Panc1 (cell line): ENCODE data around the gene IGFN1. TPM values are rescaled to one million over a fixed set of nuclear protein-coding genes. Genes with fewer than 3 reads are reported as not detected.

Experiments used
- ATAC-seq: fragments of 200-7000 bp; cut with Tn5 transposase; 2 replicates; pipeline ENCODE4 v1.9.1; 2020; ENCODE audit warnings: mild to moderate bottlenecking, moderate library complexity
- BruUV-seq: library from RNA; stranded (reverse); fragments of 400-500 nt; replicated peaks from 2 replicates; lab custom pipeline; 2021; lab: Mats Ljungman, UMichigan
- CTCF ChIA-PET: fragments of 300-600 bp; sonication (Branson Sonifier 250); formaldehyde crosslinking; loops from one replicate; lab custom pipeline; 2022; ENCODE audit warnings: antibody characterized with exemption; lab: Charles Lee
- POLR2A ChIA-PET: fragments of 300-600 bp; sonication (Branson Sonifier 250); formaldehyde crosslinking; loops from one replicate; lab custom pipeline; 2022; ENCODE audit warnings: antibody characterized with exemption; lab: Charles Lee
- DNase-seq: peaks from one replicate; pipeline ENCODE4 v3.0.0-alpha.2; 2010; ENCODE audit warnings: low read depth, low spot score
- H3K27ac ChIP-seq: 2 replicates; pipeline ENCODE4 v1.5.1; 2011; ENCODE audit warnings: mild to moderate bottlenecking, low read length, inconsistent platforms
- H3K27me3 ChIP-seq: fragments of 200-500 bp; sonication (Bioruptor generic); 2 replicates; pipeline ENCODE4 v1.6.0; 2014; ENCODE audit warnings: low read length, inconsistent platforms; ENCODE audit not compliant: control insufficient read depth, insufficient read depth
- H3K36me3 ChIP-seq: fragments of 200-500 bp; sonication (Bioruptor generic); 2 replicates; pipeline ENCODE4 v1.5.1; 2014; ENCODE audit warnings: inconsistent platforms, mild to moderate bottlenecking, low read length, moderate library complexity; ENCODE audit not compliant: control insufficient read depth, insufficient read depth
- H3K4me1 ChIP-seq: 2 replicates; pipeline ENCODE4 v1.5.1; 2011; ENCODE audit warnings: inconsistent platforms, mild to moderate bottlenecking, low read length, moderate library complexity; ENCODE audit not compliant: control insufficient read depth, insufficient read depth
- H3K4me3 ChIP-seq, 2 experiments: 2 replicates each; pipeline ENCODE4 v1.5.1; 2011 to 2012; ENCODE audit warnings: low read depth in 2 of 2, low read length in 2 of 2, mild to moderate bottlenecking in 2 of 2, inconsistent platforms in 1 of 2, moderate library complexity in 1 of 2
- H3K9me3 ChIP-seq: fragments of 200-500 bp; sonication (Bioruptor generic); 2 replicates; pipeline ENCODE4 v1.5.1; 2014; ENCODE audit warnings: low read depth, mild to moderate bottlenecking, inconsistent platforms, low read length, moderate library complexity; ENCODE audit not compliant: control insufficient read depth, insufficient read depth
- CTCF ChIP-seq: fragments of 450-650 bp; IDR thresholded peaks from 2 replicates; pipeline ENCODE4 v1.5.1; 2017; ENCODE audit warnings: mild to moderate bottlenecking
- POLR2AphosphoS5 ChIP-seq: IDR thresholded peaks from 2 replicates; pipeline ENCODE4 v1.6.1; 2012; ENCODE audit warnings: mild to moderate bottlenecking, low read depth, low read length, moderate library complexity
- SIN3A ChIP-seq: IDR thresholded peaks from 2 replicates; pipeline ENCODE4 v1.6.1; 2012; ENCODE audit warnings: low read depth, mild to moderate bottlenecking, low read length, moderate library complexity, borderline replicate concordance; ENCODE audit not compliant: insufficient read depth
- TCF7L2 ChIP-seq: IDR thresholded peaks from 2 replicates; pipeline ENCODE4 v1.6.1; 2011; ENCODE audit warnings: mild to moderate bottlenecking, low read depth, low read length, inconsistent platforms
- in situ Hi-C: cut with HindIII; loops from 2 replicates; pipeline ENCODE4 v1.10.0; 2016; ENCODE audit warnings: low sequenced_read_pairs, low pct_unique_long_range_greater_than_20kb
- intact Hi-C: fragments of 100-400 bp; cut with micrococcal nuclease; formaldehyde crosslinking; loops from one replicate; pipeline ENCODE4 v1.10.0; 2022; ENCODE audit not compliant: unreplicated experiment
- total RNA-seq: library from RNA; stranded (reverse); gene quantifications from one replicate; pipeline ENCODE4 v1.2.1, GENCODE V29; 2021; ENCODE audit not compliant: unreplicated experiment
- TF ChIP-seq, protein P1 (sequence below), 2 experiments: IDR thresholded peaks; 2 replicates each; pipeline ENCODE4 v1.6.1; 2011 to 2012; ENCODE audit warnings: low read depth in 2 of 2, control low read depth in 1 of 2, low read length in 1 of 2, mild to moderate bottlenecking in 1 of 2, moderate library complexity in 1 of 2; ENCODE audit not compliant: insufficient read depth in 1 of 2

IGFN1 gene
- total RNA-seq, 1 experiment from 2014 or later, result not detected

GRCh38 chr1:201171063-201172036, 19.3 kb upstream of the IGFN1 start:
- ChIA-PET POLR2A (no interaction called here), CTCF (interaction anchor here (0.6 to 0.7 kb wide), 4 partner anchors 19 to 385 kb away, joined by 3 to 6 read pairs (median 6); no protein-coding TSS in a partner anchor)
- H3K27me3 ChIP-seq, result no peaks in the 10 kb centered on the region
- H3K36me3 ChIP-seq, result no peaks in the 10 kb centered on the region
- intact Hi-C loops, result no loop called here
- in situ Hi-C loops, result no loop called here
- BruUV-seq, result no TSS peak
- H3K9me3 ChIP-seq, result no peaks in the 10 kb centered on the region
- peaks cover 10% of the 10 kb centered on the region for H3K4me1 ChIP-seq
- H3K27ac ChIP-seq, result peak overlapping the region; percentile 77
- ATAC-seq, result peak; percentile 77
- peak overlapping the region; percentile 69 to 70 for H3K4me3 ChIP-seq
- no peak for DNase-seq
- TF ChIP-seq SIN3A (no peak), CTCF (peak; percentile 59; the same call in 1 of the 2 replicates)

DNA sequence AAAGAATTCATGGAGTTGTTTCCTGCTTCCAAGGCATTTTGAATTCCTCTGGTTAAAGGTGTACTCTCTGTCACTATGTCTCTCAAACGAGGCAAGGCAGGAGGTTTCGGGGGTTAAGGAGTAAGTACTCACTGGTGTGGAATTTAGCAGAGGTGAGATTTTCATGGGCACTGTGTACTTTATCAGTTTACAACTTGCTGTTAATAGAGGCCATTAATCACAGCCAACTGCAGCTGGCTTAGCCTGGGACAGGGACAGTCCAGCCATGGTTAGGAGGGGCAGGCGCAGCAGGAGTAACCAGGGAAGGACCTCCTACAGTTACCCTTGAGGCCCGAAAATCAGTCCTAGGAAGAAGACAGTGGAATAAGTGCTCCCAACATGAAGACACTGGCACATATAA, 18.3 kb upstream of the IGFN1 start:
- no peak overlapping the region for H3K4me3 ChIP-seq
- H3K27ac ChIP-seq, result no peak overlapping the region
- no peaks in the 10 kb centered on the region for H3K9me3 ChIP-seq
- peaks cover 8% of the 10 kb centered on the region for H3K4me1 ChIP-seq
- intact Hi-C loops, result no loop called here
- no peaks in the 10 kb centered on the region for H3K36me3 ChIP-seq
- in situ Hi-C loops, result no loop called here
- DNase-seq, result no peak
- POLR2A ChIA-PET, result no interaction called here
- no peaks in the 10 kb centered on the region for H3K27me3 ChIP-seq
- CTCF ChIA-PET, result interaction anchor here (0.7 kb wide), 1 partner anchor 24 kb away, joined by 6 read pairs; no protein-coding TSS in a partner anchor
- BruUV-seq, result no TSS peak
- TF ChIP-seq POLR2AphosphoS5, result no peak
- no peak for TF ChIP-seq SIN3A
- TF ChIP-seq CTCF, result no peak
- TF ChIP-seq, protein P1, sequence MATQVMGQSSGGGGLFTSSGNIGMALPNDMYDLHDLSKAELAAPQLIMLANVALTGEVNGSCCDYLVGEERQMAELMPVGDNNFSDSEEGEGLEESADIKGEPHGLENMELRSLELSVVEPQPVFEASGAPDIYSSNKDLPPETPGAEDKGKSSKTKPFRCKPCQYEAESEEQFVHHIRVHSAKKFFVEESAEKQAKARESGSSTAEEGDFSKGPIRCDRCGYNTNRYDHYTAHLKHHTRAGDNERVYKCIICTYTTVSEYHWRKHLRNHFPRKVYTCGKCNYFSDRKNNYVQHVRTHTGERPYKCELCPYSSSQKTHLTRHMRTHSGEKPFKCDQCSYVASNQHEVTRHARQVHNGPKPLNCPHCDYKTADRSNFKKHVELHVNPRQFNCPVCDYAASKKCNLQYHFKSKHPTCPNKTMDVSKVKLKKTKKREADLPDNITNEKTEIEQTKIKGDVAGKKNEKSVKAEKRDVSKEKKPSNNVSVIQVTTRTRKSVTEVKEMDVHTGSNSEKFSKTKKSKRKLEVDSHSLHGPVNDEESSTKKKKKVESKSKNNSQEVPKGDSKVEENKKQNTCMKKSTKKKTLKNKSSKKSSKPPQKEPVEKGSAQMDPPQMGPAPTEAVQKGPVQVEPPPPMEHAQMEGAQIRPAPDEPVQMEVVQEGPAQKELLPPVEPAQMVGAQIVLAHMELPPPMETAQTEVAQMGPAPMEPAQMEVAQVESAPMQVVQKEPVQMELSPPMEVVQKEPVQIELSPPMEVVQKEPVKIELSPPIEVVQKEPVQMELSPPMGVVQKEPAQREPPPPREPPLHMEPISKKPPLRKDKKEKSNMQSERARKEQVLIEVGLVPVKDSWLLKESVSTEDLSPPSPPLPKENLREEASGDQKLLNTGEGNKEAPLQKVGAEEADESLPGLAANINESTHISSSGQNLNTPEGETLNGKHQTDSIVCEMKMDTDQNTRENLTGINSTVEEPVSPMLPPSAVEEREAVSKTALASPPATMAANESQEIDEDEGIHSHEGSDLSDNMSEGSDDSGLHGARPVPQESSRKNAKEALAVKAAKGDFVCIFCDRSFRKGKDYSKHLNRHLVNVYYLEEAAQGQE (IDR thresholded peaks at IDR 0.05; ENCODE audit: insufficient read depth in 1 of 2, low read depth in 2 of 2, low read length in 1 of 2), result no peak
- TF ChIP-seq TCF7L2, result no peak
- ATAC-seq, result no peak
